ENCODE data around the gene ACTR6.
"Not testable (repeated sequence)": the region's sequence is repeated elsewhere in the genome, so short reads cannot be mapped to it uniquely, and the experiment has no call there.

Gene ACTR6

GRCh38 chr12:100200463-100201181, at the start of gene ACTR6:
ACTR6 (plus strand) TSS chr12:100200815; CDS start chr12:100200852, 37 bp downstream.
- DNase-seq = peak; percentile 85

- DNase-seq = no peak
Measured at GRCh38 chr12:100151769-100152168, 48.8 kb upstream of the ACTR6 start.

DNA sequence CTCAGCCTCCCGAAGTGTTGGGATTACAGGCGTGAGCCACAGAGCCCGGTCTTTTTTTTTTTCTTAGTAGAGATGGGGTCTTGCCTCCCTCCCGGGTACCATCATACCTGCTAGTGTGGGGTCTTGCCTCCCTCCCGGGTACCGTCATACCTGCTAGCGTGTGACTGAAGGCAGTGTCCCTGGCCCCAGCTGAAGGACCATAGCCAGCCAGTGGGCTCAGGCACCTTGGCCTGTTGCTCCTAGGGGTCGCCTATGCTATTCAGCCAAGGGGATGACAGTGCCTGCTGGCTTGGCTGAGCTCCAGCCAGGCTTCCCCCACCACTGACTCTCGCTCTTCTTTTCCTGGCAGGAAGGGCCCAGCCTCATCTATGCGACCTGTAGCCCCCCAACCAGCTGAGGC, 47.5 kb upstream of the ACTR6 start:
- DNase-seq = no peak

- no peak for DNase-seq
Measured at GRCh38 chr12:100154474-100155247, 46.0 kb upstream of the ACTR6 start.

GRCh38 chr12:100156731-100157426, 43.7 kb upstream of the ACTR6 start:
- DNase-seq = no peak

- DNase-seq = no peak
Measured at GRCh38 chr12:100157427-100157821, 43.2 kb upstream of the ACTR6 start.

DNA sequence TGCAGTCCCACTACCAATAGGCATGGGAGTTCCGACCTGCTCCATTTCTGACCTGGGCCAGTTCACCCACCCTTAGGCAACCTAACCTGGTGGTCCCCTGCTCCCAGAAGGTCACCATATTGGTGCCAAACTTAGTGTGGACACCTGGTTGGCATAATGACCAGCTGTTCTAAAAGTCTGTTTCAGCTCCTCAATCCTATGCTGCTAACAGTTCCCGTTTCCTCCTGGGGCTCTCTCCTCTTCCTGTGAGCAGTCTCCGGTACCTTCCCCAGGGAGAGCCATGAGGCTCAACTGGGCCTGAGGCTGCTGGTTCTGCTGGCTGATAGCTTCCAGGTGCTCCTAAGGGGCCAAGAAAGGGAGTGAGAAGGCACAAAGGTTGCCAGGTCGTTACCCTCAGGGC, 42.1 kb upstream of the ACTR6 start:
- DNase-seq = no peak

- no peak for DNase-seq
Measured at GRCh38 chr12:100159391-100160104, 41.1 kb upstream of the ACTR6 start.

GRCh38 chr12:100163416-100164152, 37.0 kb upstream of the ACTR6 start:
- DNase-seq = peak; percentile 27

- no peak for DNase-seq
Measured at GRCh38 chr12:100164153-100164704, 36.4 kb upstream of the ACTR6 start.

GRCh38 chr12:100165356-100165755, 35.3 kb upstream of the ACTR6 start:
- no peak for DNase-seq

GRCh38 chr12:100166232-100166631, 34.4 kb upstream of the ACTR6 start:
- no peak for DNase-seq

GRCh38 chr12:100168562-100168961, 32.1 kb upstream of the ACTR6 start:
- DNase-seq = no peak

- no peak for DNase-seq
Measured at GRCh38 chr12:100169345-100169744, 31.3 kb upstream of the ACTR6 start.

- DNase-seq = no peak
Measured at GRCh38 chr12:100170313-100170858, 30.2 kb upstream of the ACTR6 start.

DNA sequence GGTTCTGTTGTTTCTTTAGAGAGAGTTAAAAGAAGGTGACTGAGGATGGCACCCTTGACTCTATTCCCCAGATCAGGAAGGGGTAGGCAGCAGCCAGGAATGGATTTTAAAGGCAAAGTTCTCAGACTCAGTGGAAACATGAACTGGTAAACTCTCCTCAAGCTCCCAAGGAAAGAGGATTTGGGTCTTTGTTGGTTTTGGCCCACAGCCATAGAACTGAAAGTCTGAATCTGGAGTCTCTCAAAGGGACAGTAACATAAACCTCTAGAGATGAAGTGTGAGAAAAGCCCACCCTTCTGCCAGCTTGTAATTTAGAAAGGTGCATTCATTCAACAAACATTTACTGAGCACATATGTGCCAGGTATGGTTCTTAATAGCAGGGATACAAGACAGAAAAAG, 29.4 kb upstream of the ACTR6 start:
- DNase-seq = no peak

DNA sequence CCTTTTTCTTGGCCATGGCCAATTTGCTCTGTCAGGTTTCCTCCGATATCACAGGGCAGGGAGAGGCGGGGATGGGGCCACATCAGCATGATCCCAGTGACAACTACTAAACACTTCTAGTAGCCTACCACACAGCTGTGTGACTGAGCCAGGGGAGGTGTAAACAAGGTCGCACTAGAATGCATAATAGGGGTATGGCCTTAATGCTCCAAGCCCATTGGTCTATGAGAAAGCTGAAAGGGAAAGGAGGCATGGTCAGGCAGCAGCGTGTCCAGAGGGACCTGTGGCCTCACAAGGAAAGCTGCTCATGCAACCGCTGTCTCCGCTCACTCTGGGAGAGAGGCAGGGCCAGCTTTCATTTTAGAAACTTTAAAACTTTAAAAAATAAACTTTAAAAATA, 27.5 kb upstream of the ACTR6 start:
- no peak for DNase-seq

GRCh38 chr12:100174495-100174894, 26.1 kb upstream of the ACTR6 start:
- DNase-seq = no peak

DNA sequence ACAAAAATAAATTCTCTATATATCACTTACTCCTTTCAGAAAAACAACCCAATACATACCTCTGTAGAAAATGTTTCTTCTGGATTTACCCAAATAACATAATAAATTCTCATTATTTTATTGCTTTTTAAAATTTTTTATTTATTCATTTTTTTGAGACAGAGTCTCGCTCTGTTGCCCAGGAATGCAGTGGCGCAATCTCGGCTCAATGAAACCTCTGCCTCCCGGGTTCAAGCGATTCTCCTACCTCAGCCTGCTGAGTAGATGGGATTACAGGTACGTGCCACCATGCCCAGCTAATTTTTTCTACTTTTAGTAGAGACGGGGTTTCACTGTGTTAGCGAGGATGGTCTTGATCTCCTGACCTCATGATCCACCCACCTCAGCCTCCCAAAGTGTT, 24.1 kb upstream of the ACTR6 start:
- DNase-seq = not testable (repeated sequence)

GRCh38 chr12:100179252-100179651, 21.4 kb upstream of the ACTR6 start:
- no peak for DNase-seq

DNA sequence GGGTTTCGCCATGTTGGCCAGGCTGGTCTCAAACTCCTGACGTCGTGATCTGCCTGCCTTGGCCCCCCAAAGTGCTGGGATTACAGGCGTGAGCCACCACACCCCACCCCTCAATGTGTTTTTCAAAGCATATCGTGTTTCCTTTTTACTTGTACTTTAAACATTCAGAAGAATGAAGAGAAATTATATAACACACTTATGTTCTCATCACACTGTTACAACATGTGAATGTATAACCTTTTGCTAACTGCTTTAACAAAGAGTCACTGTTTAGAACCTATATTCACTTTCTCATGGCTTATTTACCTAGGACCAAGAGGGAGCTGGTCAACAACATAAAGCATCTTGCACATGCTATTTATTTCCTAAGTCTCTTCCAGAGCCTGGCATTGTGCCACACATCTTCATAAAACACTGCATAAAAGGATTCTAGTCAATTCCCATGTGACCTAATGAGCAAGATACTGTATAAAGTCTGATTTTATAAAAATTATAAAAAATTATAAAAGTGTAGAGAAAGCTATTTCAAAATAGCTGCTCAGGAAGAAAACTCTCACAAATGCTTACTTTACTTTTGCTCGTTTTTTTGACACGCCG, 16.0 kb upstream of the ACTR6 start:
- no peak for DNase-seq
